NCI-H2227 treated with DMSO at 0.1 percent for 48 hours (cell line): Measurements from ENCODE around the gene ACSS2.

Experiments
- DNase-seq: peaks from one replicate; lab custom pipeline; 2025; lab: John Stamatoyannopoulos, UW

Gene ACSS2

GRCh38 chr20:34915749-34916455, 39.5 kb downstream of the ACSS2 start:
- DNase-seq, result no peak

- no peak for DNase-seq
Observed at GRCh38 chr20:34916774-34917354, 40.5 kb downstream of the ACSS2 start.

DNA sequence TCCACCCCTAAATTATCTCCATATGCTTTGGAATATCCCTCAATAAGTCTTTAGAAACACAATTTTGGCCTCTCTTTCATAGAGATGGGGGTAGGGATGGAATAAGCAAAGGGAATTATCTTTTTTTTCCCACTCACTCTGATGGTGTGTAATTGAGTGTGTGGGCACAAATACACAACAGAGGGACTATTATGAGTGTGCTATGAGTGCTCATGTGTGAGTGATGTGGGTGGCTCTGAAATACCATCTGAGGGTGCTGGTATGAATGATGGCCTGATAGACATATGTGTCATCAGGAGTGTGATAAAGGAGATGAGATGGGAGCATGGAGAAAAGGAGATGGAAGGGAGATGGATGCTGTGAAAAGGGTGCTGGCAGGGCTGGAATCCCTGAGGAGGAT, 43.6 kb downstream of the ACSS2 start:
- no peak for DNase-seq

DNA sequence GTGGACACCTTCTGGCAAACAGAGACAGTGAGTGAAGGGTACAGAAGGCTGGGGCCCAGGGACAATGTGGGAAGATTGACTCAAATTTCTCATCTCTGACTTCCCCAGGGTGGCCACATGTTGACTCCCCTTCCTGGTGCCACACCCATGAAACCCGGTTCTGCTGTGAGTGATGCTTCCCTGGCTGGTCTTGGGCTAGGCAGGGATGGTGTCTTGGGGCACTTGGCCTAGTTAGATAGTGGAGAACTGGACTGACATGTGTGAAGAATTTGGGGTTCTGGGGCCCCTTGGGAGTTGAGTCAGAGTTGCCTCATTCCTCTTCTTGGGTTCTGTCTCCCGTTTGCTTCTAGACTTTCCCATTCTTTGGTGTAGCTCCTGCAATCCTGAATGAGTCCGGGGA, 45.0 kb downstream of the ACSS2 start:
- no peak for DNase-seq

- DNase-seq, result no peak
Observed at GRCh38 chr20:34922654-34923381, 46.4 kb downstream of the ACSS2 start.

DNA sequence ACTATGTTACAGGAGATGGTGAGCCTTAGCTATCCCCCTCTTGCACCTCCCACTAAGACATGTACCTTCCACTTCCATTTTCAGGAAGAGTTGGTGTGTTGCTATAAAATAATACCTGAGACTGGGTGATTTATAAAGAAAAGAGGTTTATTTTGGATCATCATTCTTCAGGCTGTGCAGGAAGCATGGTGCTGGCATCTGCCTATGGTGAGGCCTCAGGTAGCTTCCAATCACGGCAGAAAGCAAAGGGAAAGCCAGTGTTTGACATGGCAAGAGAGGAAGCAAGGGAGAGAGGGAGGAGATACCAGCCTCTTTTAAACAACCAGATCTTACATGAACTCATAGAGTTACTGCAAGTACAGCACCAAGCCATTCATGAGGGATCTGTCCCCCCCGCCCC, 47.0 kb downstream of the ACSS2 start:
- DNase-seq, result no peak

GRCh38 chr20:34925341-34925740, 48.9 kb downstream of the ACSS2 start:
- DNase-seq, result no peak

GRCh38 chr20:34925981-34926380, 49.6 kb downstream of the ACSS2 start:
- no peak for DNase-seq

GRCh38 chr20:34926581-34926980, 50.2 kb downstream of the ACSS2 start:
- DNase-seq, result no peak

GRCh38 chr20:34927736-34928135, 51.3 kb downstream of the ACSS2 start:
- DNase-seq, result no peak

DNA sequence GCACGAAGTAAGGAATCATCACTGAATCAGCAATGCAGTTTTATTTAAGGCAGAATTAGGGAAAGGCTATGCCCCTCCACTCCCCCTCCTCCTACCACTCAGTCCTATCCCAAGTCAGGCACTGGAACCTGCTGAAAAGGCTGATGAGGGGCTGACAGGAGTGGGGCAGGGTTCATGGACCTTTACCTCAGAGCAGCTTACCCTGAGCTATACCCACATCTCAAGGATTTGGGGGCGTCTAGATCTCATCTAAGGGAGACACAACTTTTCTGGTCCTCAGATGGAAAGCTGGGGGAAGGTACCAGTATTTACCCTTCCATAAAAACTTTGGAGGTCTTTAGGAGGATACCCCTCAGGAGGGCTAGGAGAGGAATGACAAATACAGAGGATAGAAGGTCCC, 52.0 kb downstream of the ACSS2 start:
- DNase-seq, result no peak

GRCh38 chr20:34931771-34932170, 55.4 kb downstream of the ACSS2 start:
- DNase-seq, result no peak

DNA sequence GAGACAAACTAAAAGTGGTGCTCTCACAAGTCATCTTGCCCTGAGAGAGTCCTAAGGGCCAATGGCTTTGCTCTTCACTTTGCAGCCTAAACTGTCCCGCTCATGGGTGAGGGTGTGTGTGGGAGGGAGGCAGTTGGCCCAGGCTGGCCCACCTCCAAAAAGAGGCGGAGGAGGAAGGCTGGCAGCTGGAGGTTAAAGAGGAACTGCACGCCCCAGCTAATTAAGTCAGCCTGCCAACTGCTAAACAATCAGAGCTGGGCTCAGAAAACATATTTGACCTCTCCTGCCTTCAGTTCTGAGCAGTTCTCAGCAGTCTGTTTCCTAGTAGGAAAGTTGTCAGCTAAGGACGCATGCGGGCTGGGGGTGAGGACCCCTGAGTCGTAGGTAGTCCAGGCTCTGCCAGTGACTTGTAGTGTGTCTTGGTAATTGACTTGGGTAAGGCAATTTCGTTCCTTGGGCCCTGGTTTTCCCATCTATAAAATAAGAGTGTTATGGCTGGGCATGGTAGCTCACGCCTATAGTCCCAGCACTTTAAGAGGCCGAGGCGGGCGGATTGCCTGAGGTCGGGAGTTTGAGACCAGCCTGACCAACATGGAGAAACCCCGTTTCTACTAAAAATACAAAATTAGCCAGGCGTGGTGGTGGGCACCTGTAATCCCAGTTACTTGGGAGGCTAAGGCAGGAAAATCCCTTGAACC, 62.2 kb downstream of the ACSS2 start:
- no peak for DNase-seq

DNA sequence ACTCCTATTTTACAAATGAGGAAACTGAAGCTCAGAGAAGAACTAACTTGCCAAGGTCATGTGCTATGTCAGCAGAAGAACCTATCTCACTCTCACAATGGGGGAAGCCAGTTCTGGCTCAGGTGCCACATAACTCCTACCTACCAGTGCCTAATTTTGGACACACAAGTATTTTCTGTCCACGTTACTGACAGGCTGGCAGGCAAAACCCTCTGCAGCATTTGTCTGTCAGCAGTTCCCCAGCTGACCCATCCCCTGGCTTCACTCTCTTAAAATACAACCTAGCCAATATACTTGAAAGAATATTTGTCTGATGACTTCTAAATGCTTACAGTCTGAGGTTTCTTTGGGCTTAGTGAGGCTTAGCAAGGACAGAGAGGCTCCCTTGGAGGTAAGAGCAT, 63.7 kb downstream of the ACSS2 start:
- no peak for DNase-seq

DNA sequence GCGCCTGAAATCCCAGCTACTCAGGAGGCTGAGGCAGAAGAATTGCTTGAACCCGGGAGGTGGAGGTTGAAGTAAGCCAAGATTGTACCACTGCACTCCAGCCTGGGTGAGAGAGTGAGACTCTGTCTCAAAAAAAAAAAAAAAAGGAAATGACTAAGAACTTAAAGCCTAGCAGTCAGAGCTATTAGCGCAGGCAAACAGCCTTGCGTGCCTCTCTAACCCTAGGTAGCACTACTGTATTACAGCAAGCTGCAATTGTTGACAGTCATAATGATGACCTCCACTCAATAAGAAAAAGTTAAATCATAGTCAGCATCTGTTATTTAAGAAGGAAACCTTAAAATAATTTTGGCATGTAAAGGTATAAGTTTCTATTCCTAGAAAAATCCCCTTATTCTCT, 64.8 kb downstream of the ACSS2 start:
- DNase-seq, result no peak

DNA sequence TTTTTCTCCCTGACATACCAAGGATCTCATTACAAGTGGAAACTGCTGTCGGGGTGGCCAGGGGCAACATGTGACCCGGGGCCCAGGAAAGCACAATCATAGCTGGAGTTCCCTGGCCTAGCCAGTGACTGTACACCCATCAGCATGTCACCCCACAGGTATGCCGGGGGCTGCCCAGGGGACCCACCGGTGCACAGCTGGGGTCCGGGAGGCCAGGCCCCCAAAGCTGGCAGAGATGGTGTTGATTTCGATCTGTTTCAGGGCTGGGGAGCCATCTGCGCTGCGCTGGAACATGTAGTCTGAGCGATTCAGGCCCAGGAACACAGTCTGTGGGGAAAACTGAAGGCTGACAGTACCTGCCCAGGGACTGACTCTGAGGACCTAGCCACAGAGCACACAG, 65.9 kb downstream of the ACSS2 start:
- no peak for DNase-seq

DNA sequence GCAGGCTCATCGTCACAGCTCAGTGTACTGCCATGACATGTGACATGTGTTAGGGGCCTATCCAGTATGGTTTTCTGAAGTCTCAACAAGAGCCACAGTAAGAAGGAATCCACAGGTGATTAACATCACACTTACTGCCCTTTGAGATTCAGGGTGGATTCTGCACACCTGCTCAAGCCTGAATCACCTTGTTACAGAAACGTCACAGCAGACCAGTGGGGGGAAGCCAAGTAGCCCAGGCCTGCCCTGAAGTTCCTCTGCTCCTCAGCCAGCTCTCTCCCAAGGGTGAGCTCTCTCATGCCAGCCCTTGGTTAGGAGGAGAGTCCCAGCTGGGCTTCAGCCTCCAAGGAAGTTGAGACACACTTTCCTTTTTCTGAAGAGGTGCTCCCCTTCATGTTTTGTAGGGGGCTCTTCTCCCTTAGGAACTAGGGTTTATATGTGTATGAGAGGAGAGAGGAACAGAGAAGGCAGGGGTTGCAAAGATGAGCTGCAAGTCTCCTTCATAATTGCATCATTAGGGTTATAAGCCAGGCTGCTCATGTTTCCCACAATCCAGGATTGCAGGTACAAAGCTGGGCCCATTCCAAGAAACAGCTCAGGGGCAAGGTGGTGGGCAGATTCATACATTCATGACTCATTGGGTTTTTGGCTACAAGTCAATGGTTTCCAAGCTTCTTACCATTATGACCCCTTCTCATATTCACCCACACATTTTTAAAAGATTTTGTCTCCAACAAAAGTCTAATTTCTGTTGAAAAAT, 67.6 kb downstream of the ACSS2 start:
- no peak for DNase-seq

DNA sequence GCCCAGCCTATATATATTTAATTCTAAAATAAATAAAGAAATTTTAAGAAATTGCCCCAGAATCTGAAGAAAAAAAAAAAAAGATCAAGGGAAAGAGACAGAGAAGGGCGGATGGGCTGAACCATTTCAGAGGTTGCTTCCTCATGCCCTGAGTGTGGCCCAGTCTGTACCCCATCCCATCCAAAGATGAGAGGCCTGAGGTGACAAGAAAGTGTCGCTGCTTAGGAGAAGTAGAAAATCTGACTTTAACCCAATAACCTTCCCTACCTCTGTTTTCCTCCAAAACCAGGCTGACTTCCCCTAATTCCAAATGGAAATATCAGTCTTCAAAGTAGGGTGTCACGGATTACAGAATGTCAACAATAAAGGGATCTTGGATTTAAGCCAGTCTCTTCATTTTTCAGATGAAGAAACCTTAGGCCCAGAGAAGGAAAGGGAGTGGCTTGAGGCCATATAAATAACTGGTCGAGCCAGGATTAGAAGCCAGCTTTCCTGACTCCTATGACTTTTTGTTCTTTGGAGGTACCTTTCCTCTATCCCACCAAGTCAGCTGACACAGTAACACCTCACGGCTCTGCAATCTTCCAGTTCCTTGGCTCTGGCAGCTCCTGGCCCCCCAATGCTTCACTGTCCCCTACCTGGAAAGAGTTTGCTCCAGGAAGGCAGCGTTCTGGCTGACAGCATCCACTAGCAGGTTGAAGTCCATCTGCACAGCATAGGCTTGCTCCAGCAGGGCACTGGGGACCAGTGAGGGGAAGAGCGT, 69.1 kb downstream of the ACSS2 start:
- no peak for DNase-seq

GRCh38 chr20:34946661-34947060, 70.2 kb downstream of the ACSS2 start:
- no peak for DNase-seq

DNA sequence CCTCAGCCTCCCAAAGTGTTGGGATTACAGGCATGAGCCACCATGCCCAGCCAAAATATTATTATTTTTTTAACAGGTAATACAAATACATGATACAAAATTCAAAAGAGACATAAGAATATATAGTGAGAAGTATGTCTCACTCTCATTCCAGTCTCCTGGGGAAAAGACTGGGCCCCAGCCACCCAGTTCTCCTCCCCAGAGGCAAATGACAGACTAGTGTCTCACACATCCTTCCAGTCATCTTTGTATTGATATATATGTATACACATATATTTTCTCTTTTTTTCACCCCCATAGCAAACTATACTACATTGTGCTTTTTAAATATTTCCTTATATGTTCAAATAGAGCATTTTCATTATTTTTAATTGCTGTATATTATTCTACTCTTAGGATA, 70.9 kb downstream of the ACSS2 start:
- no peak for DNase-seq

DNA sequence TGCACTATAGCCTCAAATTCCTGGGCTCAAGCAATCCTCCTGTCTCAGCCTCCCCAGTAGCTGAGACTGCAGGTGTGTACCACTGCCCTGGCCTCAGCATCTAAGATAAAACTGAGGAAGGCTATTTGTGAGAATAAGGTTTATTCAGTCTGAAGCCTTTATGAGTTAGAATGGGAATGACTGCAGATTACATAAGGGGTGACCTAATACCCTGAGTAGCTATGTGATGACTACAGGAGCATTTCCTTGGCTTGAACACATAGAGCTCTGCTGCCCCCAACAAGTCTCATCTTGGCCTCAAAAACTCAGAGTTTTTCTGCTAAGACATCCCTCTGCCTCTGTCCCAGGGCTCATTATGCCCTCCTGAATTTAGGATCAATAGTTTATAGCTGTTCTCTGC, 71.6 kb downstream of the ACSS2 start:
- DNase-seq, result no peak
